ENCODE data around the gene TCL1A.

DNA sequence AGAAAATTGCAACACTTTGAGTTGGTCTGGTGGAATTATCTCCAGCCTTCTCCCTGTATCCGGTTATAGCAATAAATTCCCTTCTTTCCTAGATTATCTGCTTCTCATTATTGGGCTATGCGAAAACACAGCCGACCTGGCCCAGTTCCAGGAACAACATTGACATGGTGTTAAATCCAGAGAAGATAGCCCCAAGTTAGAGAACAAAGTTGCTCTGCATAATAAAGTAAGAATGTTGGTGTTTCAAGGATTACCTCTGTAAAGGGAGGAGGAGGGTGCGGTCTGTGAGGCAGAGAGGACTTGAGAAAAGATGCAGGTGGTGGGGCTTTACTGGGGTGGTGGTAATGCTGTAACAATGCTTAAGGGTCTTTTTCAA lies 12.1 kb downstream of the TCL1A start:
- TF ChIP-seq CTCF (IDR thresholded peaks at IDR 0.05 in 4 of 5, conservative IDR thresholded peaks at IDR 0.05 in 1 of 5) (no peak), POLR2A (IDR thresholded peaks at IDR 0.05) (no peak)

Data from gastrocnemius medialis (tissue), 4 donors.